Activated naive CD4-positive, alpha-beta T cell treated with Interleukin-2 at 50 U/mL for 16 hours (primary cell): ENCODE data around the gene SYT13.
A peak's percentile ranks its signal among the peaks of the same experiment; 100 is the strongest.
"Not testable (repeated sequence)": the region's sequence is repeated elsewhere in the genome, so short reads cannot be mapped to it uniquely, and the experiment has no call there.

Source experiments
- DNase-seq: peaks from one replicate; pipeline ENCODE4 v3.0.0-alpha.2; 2020

Gene SYT13

DNA sequence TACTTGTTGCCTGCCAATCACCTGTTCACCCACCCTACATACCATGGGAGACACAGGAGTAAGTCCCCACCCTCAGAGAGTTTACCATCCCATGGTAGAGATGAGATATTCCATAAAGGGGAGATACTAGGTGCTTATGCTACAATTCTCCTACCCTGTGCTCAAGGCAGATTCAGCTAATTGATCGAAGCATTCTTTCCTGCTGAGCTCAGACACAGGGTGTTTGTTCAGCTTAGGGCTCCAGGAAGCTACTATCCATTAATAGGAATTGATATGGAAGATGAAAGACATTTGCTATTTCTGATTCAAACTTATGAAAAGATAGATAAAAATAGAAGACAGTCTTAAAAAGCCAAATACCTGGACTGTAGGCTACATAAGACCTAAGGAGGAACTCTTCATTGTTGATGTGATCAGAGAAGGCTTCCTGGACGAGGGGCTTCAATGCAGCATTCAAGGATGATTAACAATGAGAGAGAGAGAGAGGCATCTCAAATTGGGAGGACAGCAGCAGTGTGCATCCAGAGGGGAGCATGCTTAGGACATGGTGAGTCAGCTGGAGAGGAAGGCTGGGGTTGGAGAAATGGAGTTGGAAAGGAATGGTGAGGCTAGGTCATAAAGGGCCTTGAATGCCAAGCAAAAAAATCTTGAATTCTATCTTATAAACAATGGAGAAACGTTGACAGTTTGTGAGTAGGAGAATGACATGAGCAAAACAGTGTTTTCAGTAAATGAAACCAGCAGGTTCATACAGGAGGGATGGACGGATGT is 15.0 kb downstream of the SYT13 start:
- DNase-seq = no peak

DNA sequence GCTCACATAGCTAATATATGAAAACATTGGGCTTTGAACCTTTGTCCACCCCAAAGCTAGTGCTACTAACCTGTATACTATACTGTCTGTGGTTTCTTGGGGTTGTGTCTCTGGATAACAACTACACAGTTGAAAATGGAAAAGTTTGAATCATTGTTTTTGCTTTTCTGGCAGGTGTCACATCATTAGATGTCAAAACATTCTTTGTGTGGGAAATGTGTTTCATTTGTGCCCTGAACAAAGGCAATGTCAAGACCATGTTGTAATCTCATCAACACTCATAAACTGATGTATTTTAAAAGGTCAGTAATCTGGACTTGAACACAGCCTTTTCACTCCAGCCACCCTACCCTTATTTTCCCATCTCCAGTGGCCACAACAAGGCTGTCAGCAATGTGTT is 16.5 kb downstream of the SYT13 start:
- no peak for DNase-seq

DNA sequence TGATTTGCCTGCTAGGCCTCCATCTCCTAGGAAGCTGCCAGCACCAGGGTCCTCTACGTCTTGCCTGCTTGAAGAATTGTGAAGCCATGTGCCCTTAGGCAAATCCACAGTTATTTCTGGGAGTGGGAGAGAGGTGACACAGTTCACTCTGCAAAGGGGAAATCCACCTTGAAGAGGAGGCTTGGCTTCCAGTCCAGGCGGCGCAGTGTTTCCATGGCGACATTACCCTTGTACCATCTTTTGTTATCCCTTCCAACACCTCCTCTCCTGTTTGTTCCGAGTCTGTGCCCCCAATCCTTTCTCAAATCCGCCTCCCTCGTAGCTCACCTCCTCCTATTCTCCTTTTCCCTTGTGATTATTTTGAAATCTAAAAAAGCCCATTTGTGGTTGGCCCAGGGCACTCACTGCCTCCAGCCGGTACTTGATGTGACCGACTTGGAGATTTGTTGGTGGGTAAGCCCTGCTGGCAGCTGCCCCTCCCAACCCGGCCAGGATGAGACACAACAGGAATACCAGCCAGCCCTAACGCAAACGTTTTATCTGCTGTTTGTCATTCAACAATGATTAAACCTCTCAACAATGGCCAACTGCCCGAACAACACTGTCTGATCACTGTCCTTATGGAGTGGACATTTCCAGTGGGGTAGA is 18.4 kb downstream of the SYT13 start:
- DNase-seq = no peak

DNA sequence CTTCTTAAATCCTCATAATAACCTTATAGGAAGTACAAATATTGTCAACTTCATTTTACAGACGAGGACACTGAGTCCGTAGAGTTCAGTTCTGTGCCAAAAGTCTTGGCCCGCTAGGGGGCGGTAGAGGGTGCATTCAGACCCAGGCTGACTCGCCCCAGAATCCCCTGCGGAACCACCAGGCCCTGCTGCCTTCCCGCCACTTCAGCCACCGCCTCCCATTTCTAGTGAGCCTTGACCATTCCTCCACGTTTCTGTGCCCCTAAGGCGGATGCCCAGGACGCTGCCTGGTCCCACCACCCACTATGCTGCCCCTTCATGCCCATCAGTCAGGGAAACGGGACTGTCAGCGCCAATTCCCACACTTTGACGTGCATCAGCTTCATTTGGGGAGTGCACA is 19.1 kb downstream of the SYT13 start:
- no peak for DNase-seq

DNA sequence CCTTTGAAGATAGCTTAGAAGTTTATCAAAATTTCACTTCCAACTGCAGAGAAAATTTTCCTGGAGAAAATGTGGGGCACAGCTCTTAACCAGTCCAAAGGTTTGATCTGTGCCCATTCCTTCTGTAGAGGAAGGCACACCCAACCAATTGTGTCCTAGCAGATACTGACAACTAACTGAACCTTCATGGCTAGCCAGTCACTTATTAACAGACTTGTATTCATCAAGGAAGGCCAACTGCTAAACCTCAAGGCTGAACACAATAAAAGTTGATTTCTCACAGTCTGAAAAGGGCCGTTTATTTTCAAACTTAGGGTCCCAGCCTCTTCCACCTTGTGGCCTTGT is 19.5 kb downstream of the SYT13 start:
- no peak for DNase-seq

DNA sequence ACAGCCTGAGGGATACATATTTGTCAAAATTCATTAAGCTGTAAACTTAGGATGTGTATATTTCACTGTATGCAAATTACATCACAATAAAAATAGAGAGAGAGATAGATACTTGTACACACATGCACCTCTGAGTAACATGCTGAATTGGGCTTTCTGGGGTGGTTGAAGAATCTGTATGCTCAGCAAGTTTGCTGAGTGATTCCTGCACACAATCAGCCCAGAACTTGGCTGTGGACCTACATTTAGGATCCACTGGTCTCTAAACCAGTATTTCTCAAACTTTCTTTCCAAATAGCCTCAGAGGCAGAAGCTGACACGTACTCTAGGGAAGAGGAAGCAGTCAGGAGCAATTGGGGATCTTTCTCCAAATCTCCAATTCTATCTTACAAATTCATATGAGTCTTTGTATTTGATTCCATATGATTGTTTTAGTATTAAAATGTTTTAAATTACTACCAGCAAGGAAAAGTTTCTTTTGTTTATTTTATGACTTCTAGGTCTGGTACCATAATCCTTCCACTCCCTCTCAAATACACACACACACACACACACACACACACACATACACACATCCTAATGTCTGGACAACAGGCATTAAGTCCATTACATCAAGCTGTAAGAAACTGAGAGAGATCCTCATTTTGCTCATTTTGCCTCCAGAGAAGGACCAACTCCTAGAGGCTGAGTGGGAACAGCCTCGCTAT is 20.0 kb downstream of the SYT13 start:
- DNase-seq = no peak

DNA sequence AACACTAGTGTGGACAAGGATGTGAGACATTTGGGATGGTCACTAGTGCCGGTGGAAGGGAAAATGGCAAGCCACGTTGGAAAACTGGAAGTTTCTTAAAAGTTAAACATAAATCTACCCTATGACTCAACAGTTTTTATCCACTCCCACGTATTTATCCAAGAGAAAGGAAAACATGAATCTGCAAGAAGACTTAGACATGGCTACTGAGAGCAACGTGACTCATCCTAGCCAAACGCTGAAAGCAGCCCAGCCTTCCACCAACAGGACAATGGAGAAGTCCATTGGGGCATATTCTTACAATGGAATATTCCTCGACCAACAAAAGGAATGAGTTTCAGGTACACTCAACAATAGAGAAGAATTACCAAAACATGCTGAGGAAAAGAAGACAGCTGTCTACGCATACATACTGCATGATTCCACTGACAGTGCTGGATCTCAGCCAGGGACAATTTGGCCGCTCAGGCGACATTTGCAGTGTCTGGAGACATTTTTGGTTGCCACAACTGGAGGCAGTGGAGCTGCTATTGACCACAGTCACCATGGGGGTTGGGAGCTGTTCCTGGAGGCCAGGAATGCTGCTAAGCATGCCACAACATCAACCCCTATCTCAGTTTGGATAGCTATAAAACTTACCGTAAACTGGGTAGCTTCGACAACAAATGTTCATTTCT is 21.2 kb downstream of the SYT13 start:
- no peak for DNase-seq

DNA sequence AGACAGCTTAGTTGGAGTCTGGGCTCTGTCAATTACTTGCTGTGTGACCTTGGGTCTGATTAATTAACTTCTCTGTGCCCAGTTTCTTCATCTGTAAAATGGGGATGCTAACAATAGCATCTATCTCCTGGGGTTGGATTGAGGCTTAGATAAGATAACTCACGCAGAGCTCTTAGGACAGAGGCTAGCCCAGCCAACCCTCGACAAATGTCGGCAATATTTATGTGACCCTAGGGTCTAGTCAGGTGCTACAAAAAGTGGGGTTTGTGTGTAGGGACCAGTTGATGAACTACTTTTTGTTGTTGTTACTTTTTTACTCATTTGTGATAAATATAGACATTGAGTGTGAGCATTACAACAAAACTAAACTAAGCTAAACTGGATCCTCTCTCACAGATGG is 22.4 kb downstream of the SYT13 start:
- no peak for DNase-seq

DNA sequence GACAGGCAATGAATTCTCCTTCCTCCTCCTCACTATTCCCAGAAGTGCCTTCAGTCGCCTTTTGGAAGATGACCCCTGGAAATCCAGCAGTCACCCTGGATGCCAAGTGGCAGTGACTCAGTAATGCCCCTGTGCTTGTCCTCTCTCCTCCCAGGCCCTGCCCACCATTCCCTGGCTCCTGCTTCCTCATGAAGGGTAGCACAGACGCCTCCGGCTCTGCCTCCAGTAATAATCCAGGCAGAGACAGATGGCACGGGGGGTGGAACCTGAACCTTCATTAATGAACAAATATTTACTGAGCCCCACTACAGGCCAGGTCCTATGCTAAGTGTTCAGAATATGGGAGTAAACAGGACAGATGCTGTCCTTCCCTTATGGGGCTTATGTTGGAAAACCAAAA is 23.2 kb downstream of the SYT13 start:
- no peak for DNase-seq

DNA sequence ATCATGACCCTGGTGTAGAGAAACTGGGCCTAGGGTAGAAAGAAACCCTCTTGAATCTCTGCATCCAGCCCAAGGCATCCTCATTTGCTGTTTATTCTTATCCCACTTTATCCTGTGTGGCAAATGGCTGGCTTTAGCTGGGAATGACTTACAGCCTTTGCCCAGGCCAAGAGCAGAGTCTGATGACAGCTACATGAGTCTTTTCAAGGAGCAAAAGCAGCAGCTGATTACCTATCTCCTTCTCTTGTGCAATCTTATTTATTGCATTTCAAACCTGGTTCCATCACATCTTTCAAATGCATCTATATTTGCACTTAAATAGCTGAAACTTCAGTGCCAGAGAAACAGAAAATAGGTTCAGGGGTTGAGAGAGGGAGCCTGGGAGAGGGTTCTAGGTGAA is 26.1 kb downstream of the SYT13 start:
- DNase-seq = no peak

DNA sequence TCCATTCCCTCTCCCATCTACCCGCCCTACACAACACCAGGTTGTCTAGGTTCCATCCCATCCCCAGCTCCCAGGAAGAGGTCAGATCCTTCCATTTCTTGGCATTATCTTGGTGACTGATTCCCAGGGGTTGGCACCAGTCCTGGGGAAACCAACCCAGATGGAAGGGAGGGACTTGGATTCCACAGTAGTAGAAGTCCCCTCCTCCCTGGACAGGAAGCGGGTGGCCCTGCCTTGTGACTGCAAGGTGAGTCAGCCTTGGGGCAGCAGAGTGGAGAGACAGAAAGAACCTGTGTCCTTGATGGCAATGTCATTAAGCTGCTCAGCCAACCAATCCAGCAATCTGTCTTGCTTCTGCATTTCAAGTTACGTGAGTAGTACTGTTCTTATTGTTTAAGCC is 26.5 kb downstream of the SYT13 start:
- no peak for DNase-seq

DNA sequence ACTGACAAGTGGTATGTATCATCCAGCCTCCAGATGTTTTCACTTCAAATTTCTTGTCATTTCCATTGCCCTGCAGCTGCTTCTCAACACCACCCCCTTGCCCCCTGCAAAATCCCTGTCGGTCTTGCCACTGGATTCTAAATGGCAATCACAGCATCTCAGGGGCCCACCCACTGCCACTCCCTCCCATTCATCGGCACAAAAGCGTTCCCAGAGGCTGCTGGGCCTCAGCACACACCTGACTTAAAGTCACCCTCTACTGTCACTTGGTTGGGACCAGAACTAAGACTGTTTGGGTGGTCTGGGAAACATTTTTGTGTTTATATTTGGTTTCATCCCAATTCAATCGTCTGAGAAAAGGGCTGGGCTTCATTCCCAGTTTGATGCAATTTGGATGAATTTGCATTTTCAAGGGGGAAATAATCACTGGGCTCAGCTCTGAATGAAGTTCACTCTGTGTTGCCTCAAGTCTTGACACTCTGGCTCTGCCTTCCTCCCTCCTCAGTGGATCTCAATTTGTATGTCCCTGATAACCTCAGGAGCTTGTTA is 27.1 kb downstream of the SYT13 start:
- no peak for DNase-seq

DNA sequence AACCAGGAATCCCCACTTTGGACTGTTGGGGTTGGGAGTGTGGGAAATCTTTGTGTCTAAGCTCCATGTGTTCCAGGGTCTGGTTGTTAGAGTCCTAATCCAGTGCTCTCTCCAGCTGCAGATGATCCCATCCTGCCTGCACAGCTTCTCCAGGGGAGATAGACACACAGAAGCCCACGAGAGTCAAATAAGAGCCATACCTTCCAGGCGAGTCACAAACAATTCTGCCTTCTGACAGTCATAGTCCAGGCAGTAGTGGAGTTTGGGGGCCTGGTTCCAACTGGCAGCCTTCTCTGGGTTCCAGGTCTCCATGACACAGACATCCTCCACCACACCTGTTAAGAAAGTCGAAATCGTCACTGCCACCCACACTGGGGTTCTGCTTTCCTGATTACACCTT is 32.1 kb downstream of the SYT13 start:
- no peak for DNase-seq

DNA sequence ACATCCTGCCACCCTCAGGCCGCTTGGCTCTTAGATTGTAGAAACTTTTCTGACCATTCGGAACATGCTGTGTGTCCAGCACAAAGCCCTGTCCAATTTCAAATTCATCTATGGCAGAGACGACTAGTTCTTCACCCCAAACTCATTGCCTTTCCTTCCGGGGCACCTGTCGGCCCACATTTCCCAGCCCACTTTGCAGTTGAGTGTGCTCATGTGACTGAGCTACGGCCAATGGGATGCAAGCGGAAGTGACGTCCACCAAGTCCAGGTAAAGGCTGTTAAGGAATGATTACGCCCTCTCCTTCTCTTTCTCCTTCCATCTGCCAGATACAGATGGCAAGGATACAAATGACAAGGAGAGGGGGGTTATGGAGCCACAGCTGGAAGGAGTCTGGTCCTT is 32.5 kb downstream of the SYT13 start:
- DNase-seq = no peak

DNA sequence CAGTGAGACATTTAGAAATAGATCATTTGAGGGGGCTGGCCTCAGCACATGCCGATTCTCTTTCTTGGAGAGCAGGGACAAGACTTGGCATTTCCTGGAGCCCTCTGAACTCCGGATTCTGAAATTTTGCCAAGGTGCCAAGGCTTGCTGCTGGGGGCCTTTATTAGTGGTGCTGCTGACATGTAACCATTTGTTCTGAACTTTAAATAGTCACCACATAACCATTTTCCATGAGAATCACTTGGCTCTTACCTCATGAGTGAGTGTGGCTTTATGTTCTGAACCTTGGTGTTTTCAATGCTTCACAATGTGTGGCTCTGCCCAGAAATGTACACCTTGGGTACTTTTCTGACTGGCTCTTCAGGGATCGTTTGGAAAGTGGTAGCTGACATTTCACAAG is 33.3 kb downstream of the SYT13 start:
- DNase-seq = no peak

DNA sequence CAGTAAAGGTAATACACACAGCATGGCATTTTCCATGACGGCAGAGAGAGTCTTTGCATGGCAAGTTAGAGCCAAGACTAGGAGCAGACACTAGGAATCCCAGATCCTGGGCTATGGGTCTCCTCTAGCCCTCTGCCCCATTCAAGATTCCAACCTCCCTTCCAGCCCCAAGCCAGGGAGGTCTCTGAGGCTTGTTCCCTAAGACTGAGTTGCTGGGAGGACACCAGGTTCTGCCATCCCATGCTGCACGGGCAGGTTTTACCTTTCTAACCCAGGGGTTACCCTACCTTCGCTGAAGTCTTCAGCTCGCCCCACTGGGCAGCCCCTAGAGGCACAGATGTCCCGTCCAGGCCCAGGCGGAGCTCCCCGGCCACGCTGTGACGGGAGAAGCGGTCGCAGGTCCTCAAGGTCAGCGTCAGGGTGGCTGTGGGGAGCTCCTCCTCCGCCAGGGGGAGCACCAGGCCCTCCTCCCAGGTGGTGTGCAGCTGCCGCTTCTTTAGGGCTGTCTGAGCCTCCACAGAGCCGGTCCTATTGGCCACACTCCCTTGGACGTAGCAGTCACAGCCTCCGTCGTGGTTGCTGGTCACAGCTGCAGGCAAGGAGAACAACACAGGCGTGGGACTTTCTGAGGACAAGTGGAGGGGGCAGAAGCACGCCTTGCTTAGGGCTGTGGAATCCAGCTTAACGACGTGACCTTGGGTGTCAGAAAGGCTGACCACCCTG is 33.8 kb downstream of the SYT13 start:
- DNase-seq = peak; percentile 28

DNA sequence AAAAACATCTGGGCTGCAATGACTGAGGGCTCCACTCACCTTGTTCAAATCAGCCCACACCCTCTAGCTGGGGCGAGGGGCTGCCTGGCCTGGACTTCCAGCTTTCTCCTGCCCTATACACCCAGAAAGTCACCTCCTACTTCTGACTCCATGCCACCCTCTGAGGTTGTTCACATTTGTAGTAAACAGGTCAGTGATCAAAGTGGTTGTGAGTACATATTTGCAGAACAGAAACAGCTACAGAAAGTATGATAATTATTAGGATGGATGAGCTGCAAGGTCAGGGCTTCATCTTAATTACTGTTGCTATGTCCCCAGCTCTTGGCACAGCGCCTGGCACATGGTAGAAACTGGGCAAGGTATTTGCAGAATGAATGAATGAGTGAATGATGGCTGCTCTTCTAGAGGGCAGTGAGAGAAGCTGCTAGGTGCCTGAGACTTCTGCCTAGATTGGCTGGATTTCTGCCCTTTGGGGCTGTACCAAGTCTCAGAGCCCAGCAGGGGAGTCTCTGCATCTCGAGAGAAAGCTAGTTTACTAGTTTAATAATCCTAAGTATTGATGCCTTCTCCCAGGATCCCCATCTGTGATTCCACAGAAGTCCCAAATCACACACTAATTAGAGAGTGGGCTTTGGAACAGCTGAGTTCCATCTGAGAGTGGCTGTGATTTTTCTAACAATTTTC is 36.0 kb downstream of the SYT13 start:
- no peak for DNase-seq

DNA sequence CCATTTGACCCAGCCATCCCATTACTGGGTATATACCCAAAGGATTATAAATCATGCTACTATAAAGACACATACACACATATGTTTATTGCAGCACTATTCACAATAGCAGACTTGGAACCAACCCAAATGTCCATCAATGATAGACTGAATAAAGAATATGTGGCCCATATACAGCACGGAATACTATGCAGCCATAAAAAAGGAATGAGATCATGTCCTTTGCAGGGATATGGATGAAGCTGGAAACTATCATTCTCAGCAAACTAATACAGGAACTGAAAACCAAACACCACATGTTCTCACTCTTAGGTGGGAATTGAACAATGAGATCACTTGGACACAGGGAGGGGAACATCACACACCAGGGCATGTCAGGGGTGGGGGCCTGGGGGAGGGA is 36.8 kb downstream of the SYT13 start:
- not testable (repeated sequence) for DNase-seq

DNA sequence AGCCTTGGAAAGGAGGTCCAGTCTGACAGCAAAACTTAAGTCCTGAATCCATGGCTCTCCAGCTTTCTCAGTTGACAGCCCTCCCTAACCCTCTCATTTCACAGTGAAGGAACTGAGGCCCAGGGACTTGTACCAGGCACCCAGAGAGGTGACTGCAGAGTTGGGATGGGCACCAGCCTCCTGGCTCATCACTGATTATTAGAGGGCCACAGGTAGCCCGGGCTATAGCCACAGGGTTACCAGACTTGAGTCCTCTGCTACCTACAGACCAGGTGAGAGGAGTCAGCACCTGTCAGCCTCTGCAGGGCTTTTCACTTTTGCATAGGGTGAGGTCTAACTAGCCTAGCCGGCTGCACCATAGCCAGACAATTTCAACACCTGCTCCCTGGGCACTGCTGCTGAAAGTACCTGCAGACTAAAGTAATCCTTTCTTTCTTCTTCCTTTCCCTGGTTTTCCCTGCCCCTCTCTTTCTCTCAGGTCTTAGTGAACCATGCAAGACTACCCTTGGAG is 37.6 kb downstream of the SYT13 start:
- DNase-seq = no peak

DNA sequence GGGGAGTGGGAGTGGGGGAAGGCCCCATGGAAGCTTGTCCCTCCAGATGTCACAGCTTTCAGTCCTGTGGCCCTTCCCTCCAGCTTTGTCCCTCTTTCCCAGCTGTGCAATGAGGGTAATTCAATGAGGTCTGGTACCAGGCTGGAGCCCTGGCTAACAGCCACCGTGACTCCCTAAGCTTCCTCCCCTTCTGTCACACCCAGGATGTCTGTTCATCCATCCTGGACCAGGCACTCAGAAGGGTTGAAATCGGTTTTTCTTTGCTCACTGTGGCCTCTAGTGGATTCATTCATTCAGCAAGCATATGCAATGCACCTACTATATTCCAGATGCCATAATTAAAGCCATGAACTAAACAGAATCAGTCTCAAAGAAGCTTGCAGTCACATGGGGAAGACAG is 38.7 kb downstream of the SYT13 start:
- no peak for DNase-seq

DNA sequence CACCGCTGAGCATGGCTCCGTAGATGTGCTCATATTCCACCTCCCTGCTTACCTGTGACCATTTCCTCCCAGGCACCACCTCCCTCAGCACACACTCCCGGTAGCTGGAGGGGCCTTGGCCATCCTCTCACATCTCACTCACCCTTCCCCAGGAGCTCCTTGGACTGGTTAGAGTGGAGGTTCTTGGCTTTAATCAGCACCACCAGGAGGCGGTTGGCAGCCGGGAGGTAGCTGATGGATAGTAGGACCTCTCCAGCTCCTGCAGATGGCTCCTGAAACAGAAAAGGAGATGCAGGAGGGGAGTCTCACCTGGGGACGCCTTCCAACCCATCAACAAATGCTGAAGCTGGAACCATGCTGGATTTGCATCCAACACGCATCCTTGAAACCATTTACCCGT is 39.9 kb downstream of the SYT13 start:
- no peak for DNase-seq
